ENCODE measurements around the gene SHB. TPM values are rescaled to one million over a fixed set of nuclear protein-coding genes. Genes with fewer than 3 reads are reported as not detected.

Gene SHB
- total RNA-seq, 1 experiment from 2014 or later = 56.4 TPM

GRCh38 chr9:38003946-38004808, 64.8 kb downstream of the SHB start:
- Histone ChIP-seq H3K9ac (ENCODE audit: low read length) (no peak overlapping the region), H3K79me2 (ENCODE audit: low read length) (peaks cover 97% of the 10 kb centered on the region), H4K20me1 (ENCODE audit: low read length) (no peaks in the 10 kb centered on the region), H3K4me2 (ENCODE audit: low read length) (no peak overlapping the region), H3K9me2 (replicated peaks; ENCODE audit: low read length) (no peaks in the 10 kb centered on the region), H3K4me1 (ENCODE audit: insufficient read depth, low read length) (peaks cover 61% of the 10 kb centered on the region), H3K27me3 (ENCODE audit: low read length) (no peaks in the 10 kb centered on the region), H2AFZ (ENCODE audit: low read length) (no peak overlapping the region), H3K4me3 (ENCODE audit: low read length) (no peak overlapping the region), H3K9me3 (ENCODE audit: low read length) (no peaks in the 10 kb centered on the region), H3F3A (ENCODE audit: low read length, unreplicated experiment) (peaks cover 7% of the 10 kb centered on the region), H3K36me3 (ENCODE audit: low read depth, low read length) (peaks cover 28% of the 10 kb centered on the region), H3K27ac (ENCODE audit: low read length) (no peak overlapping the region)
- intact Hi-C loops (cut with micrococcal nuclease) = no loop called here
- DNase-seq = no peak
- BruUV-seq (replicated peaks) = no TSS peak
- ChIA-PET POLR2A (ENCODE audit: unreplicated experiment) (no interaction called here), CTCF (no interaction called here)
- no peak for ATAC-seq
- TF ChIP-seq EZH2 (IDR thresholded peaks at IDR 0.05; ENCODE audit: low read length, unreplicated experiment) (no peak), CTCF (conservative IDR thresholded peaks at IDR 0.05; ENCODE audit: low read depth, low read length) (no peak), EZH2phosphoT487 (IDR thresholded peaks at IDR 0.05; ENCODE audit: borderline replicate concordance, low read length) (no peak)

GRCh38 chr9:38003230-38003629, 65.8 kb downstream of the SHB start:
- H3K4me1 ChIP-seq (ENCODE audit: insufficient read depth, low read length) = peaks cover 60% of the 10 kb centered on the region
- TF ChIP-seq CTCF (conservative IDR thresholded peaks at IDR 0.05; ENCODE audit: low read depth, low read length) (no peak), EZH2phosphoT487 (IDR thresholded peaks at IDR 0.05; ENCODE audit: borderline replicate concordance, low read length) (no peak), EZH2 (IDR thresholded peaks at IDR 0.05; ENCODE audit: low read length, unreplicated experiment) (no peak)
- ChIA-PET POLR2A (ENCODE audit: unreplicated experiment) (no interaction called here), CTCF (no interaction called here)
- no peak overlapping the region for H3K4me3 ChIP-seq (ENCODE audit: low read length)
- no peak overlapping the region for H3K9ac ChIP-seq (ENCODE audit: low read length)
- no peaks in the 10 kb centered on the region for H3K9me3 ChIP-seq (ENCODE audit: low read length)
- H3K9me2 ChIP-seq (replicated peaks; ENCODE audit: low read length) = no peaks in the 10 kb centered on the region
- intact Hi-C loops (cut with micrococcal nuclease) = no loop called here
- no peak overlapping the region for H2AFZ ChIP-seq (ENCODE audit: low read length)
- no peaks in the 10 kb centered on the region for H3K27me3 ChIP-seq (ENCODE audit: low read length)
- peaks cover 29% of the 10 kb centered on the region for H3K36me3 ChIP-seq (ENCODE audit: low read depth, low read length)
- no peak for DNase-seq
- peaks cover 99% of the 10 kb centered on the region for H3K79me2 ChIP-seq (ENCODE audit: low read length)
- no peaks in the 10 kb centered on the region for H4K20me1 ChIP-seq (ENCODE audit: low read length)
- no peak overlapping the region for H3K4me2 ChIP-seq (ENCODE audit: low read length)
- H3K27ac ChIP-seq (ENCODE audit: low read length) = no peak overlapping the region
- no peak for ATAC-seq
- no peaks in the 10 kb centered on the region for H3F3A ChIP-seq (ENCODE audit: low read length, unreplicated experiment)
- BruUV-seq (replicated peaks) = no TSS peak

- no TSS peak for BruUV-seq (replicated peaks)
- TF ChIP-seq EZH2phosphoT487 (IDR thresholded peaks at IDR 0.05; ENCODE audit: borderline replicate concordance, low read length) (no peak), CTCF (conservative IDR thresholded peaks at IDR 0.05; ENCODE audit: low read depth, low read length) (no peak), EZH2 (IDR thresholded peaks at IDR 0.05; ENCODE audit: low read length, unreplicated experiment) (no peak)
- Histone ChIP-seq H3K9me3 (ENCODE audit: low read length) (no peaks in the 10 kb centered on the region), H3K4me2 (ENCODE audit: low read length) (no peak overlapping the region), H3K79me2 (ENCODE audit: low read length) (peaks cover 100% of the 10 kb centered on the region), H3K4me3 (ENCODE audit: low read length) (no peak overlapping the region), H3K27ac (ENCODE audit: low read length) (no peak overlapping the region), H3K4me1 (ENCODE audit: insufficient read depth, low read length) (peaks cover 42% of the 10 kb centered on the region), H3F3A (ENCODE audit: low read length, unreplicated experiment) (no peaks in the 10 kb centered on the region), H3K27me3 (ENCODE audit: low read length) (no peaks in the 10 kb centered on the region), H4K20me1 (ENCODE audit: low read length) (no peaks in the 10 kb centered on the region), H3K36me3 (ENCODE audit: low read depth, low read length) (peaks cover 33% of the 10 kb centered on the region), H3K9me2 (replicated peaks; ENCODE audit: low read length) (no peaks in the 10 kb centered on the region), H2AFZ (ENCODE audit: low read length) (no peak overlapping the region), H3K9ac (ENCODE audit: low read length) (no peak overlapping the region)
- ATAC-seq (no peak), DNase-seq (no peak)
- POLR2A ChIA-PET (ENCODE audit: unreplicated experiment) = no interaction called here
- intact Hi-C loops (cut with micrococcal nuclease) = no loop called here
- CTCF ChIA-PET = no interaction called here
Measured at GRCh38 chr9:38001430-38001829, 67.6 kb downstream of the SHB start.
